Measurements from ENCODE around the gene IL19. TPM values are rescaled to one million over a fixed set of nuclear protein-coding genes. Genes with fewer than 3 reads are reported as not detected.

Gene IL19
- total and polyA plus RNA-seq, 2 of the 13 experiments (the other 11 are each of a cell fraction or from before 2014, with no cell fraction given) = not detected

GRCh38 chr1:206794294-206794908 lies 23.8 kb downstream of the IL19 start (continued):
- TF ChIP-seq, protein P1, sequence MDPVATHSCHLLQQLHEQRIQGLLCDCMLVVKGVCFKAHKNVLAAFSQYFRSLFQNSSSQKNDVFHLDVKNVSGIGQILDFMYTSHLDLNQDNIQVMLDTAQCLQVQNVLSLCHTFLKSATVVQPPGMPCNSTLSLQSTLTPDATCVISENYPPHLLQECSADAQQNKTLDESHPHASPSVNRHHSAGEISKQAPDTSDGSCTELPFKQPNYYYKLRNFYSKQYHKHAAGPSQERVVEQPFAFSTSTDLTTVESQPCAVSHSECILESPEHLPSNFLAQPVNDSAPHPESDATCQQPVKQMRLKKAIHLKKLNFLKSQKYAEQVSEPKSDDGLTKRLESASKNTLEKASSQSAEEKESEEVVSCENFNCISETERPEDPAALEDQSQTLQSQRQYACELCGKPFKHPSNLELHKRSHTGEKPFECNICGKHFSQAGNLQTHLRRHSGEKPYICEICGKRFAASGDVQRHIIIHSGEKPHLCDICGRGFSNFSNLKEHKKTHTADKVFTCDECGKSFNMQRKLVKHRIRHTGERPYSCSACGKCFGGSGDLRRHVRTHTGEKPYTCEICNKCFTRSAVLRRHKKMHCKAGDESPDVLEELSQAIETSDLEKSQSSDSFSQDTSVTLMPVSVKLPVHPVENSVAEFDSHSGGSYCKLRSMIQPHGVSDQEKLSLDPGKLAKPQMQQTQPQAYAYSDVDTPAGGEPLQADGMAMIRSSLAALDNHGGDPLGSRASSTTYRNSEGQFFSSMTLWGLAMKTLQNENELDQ (CRISPR knock-in tag; IDR thresholded peaks at IDR 0.05; ENCODE audit: borderline replicate concordance) = no peak
- TF ChIP-seq MAF1 (CRISPR knock-in tag; IDR thresholded peaks at IDR 0.05; ENCODE audit: borderline replicate concordance) = no peak
- no peak for TF ChIP-seq SMARCE1 (IDR thresholded peaks at IDR 0.05; ENCODE audit: borderline replicate concordance)
- no peak for TF ChIP-seq KLF9 (CRISPR knock-in tag; IDR thresholded peaks at IDR 0.05; ENCODE audit: low read depth)
- no peak for TF ChIP-seq ZBTB3 (CRISPR knock-in tag; IDR thresholded peaks at IDR 0.05; ENCODE audit: borderline replicate concordance, low read depth)
- no peak for TF ChIP-seq ZNF724P (CRISPR knock-in tag; IDR thresholded peaks at IDR 0.05; ENCODE audit: borderline replicate concordance)
- no peak for TF ChIP-seq ESRRA (CRISPR knock-in tag; IDR thresholded peaks at IDR 0.05; ENCODE audit: low read depth)
- TF ChIP-seq RAD21 (CRISPR knock-in tag; IDR thresholded peaks at IDR 0.05) = no peak
- TF ChIP-seq LCORL (IDR thresholded peaks at IDR 0.05) = no peak
- TF ChIP-seq LCORL (CRISPR knock-in tag; IDR thresholded peaks at IDR 0.05) = no peak
- TF ChIP-seq MTA1 (CRISPR knock-in tag; IDR thresholded peaks at IDR 0.05; ENCODE audit: borderline replicate concordance) = no peak

DNA sequence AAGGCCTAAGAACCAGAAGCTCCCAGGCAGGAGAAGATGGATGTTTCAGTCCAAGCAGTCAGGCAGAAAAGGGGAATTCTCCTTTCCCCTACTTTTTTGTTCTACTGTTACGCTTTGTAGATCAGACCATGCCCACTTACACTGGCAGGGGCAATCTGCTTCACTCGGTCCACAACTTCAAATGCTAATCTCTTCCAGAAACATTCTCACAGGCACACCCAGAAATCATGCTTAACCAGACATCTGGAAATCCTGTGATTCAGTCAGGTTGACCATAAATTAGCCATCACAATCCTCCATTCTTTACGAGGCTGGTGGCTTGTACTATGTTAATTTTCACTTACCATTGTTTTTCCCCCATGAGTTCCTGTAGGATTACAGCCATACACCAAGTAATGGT lies 25.5 kb downstream of the IL19 start:
- H3K79me2 ChIP-seq (ENCODE audit: insufficient read depth, low read length) = no peaks in the 10 kb centered on the region
- intact Hi-C loops (cut with micrococcal nuclease; ENCODE audit: unreplicated experiment) (no loop called here), in situ Hi-C loops (cut with HindIII; ENCODE audit: extremely low pct_ligation_motif_present, low pct_unique_long_range_greater_than_20kb) (no loop called here)
- H3K9ac ChIP-seq (ENCODE audit: insufficient read depth, low read depth, low read length) = no peak overlapping the region
- 0 out of 5 replicates have a peak, but pooled peaks cover 0 to 5% of the 10 kb centered on the region in 2 experiments for H3K27me3 ChIP-seq (ENCODE audit: control insufficient read depth in 1 of 2, insufficient read depth in 2 of 2, low read length in 2 of 2)
- H3K4me1 ChIP-seq (ENCODE audit: insufficient read depth, low read length) = no peaks in the 10 kb centered on the region
- H3K27ac ChIP-seq (ENCODE audit: extremely low read length, insufficient read depth, low read length) = no peak overlapping the region
- ChIA-PET CTCF (ENCODE audit: low intra/inter-chr PET ratio, low total read pairs) (no interaction called here), POLR2A (no interaction called here)
- H2AFZ ChIP-seq (ENCODE audit: low read length) = no peak overlapping the region
- H3K4me3 ChIP-seq (replicated peaks in 1 of 3; ENCODE audit: insufficient read depth in 1 of 3, low read depth in 2 of 3, low read length in 3 of 3) = no peak overlapping the region
- no peaks in the 10 kb centered on the region for H3K9me3 ChIP-seq (ENCODE audit: low read length)
- no peaks in the 10 kb centered on the region for H3K36me3 ChIP-seq (replicated peaks in 1 of 2; ENCODE audit: control insufficient read depth in 1 of 2, insufficient read depth in 2 of 2, low read length in 2 of 2)
- ATAC-seq = no peak
- FAIRE-seq = no peak
- BruUV-seq (replicated peaks) = no TSS peak
- TF ChIP-seq ZNF326 (CRISPR knock-in tag; IDR thresholded peaks at IDR 0.05; ENCODE audit: borderline replicate concordance) (no peak), NKX3-1 (CRISPR knock-in tag; IDR thresholded peaks at IDR 0.05) (no peak), ZFP41 (CRISPR knock-in tag; IDR thresholded peaks at IDR 0.05; ENCODE audit: borderline replicate concordance) (no peak), ARHGAP35 (CRISPR knock-in tag; IDR thresholded peaks at IDR 0.05; ENCODE audit: borderline replicate concordance) (no peak), GATAD2A (CRISPR knock-in tag; IDR thresholded peaks at IDR 0.05) (no peak), ZNF512 (CRISPR knock-in tag; IDR thresholded peaks at IDR 0.05) (no peak), MAF1 (CRISPR knock-in tag; IDR thresholded peaks at IDR 0.05; ENCODE audit: borderline replicate concordance) (no peak), ZFP36 (IDR thresholded peaks at IDR 0.05; ENCODE audit: borderline replicate concordance, low read depth, low read length, partially characterized antibody) (no peak), STAT5B (CRISPR knock-in tag; IDR thresholded peaks at IDR 0.05) (no peak), HMG20B (CRISPR knock-in tag; conservative IDR thresholded peaks at IDR 0.05) (no peak), ZNF335 (CRISPR knock-in tag; IDR thresholded peaks at IDR 0.05) (no peak), ZNF672 (CRISPR knock-in tag; IDR thresholded peaks at IDR 0.05) (no peak)
- no peak for DNase-seq (ENCODE audit: low spot score)
- WGBS (ENCODE audit: low lambda C conversion rate) = 31% methylated on average over 3 of the region's 3 CpGs
- H4K20me1 ChIP-seq (ENCODE audit: insufficient read depth, low read length) = no peaks in the 10 kb centered on the region
- no peak overlapping the region for H3K4me2 ChIP-seq (ENCODE audit: low read depth, low read length)
